Skeletal muscle cell (primary cell): ENCODE data around the gene ZNF32.
A peak's percentile ranks its signal among the peaks of the same experiment; 100 is the strongest.

Source experiments
- DNase-seq: peaks from one replicate; pipeline ENCODE4 v3.0.0-alpha.2; 2010; ENCODE audit warnings: low read depth
- H3K4me3 ChIP-seq: 2 replicates; pipeline ENCODE4 v1.5.1; 2011; ENCODE audit warnings: low read depth, mild to moderate bottlenecking, control low read depth, low read length, moderate library complexity

The ZNF32 gene, protein sequence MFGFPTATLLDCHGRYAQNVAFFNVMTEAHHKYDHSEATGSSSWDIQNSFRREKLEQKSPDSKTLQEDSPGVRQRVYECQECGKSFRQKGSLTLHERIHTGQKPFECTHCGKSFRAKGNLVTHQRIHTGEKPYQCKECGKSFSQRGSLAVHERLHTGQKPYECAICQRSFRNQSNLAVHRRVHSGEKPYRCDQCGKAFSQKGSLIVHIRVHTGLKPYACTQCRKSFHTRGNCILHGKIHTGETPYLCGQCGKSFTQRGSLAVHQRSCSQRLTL

DNA sequence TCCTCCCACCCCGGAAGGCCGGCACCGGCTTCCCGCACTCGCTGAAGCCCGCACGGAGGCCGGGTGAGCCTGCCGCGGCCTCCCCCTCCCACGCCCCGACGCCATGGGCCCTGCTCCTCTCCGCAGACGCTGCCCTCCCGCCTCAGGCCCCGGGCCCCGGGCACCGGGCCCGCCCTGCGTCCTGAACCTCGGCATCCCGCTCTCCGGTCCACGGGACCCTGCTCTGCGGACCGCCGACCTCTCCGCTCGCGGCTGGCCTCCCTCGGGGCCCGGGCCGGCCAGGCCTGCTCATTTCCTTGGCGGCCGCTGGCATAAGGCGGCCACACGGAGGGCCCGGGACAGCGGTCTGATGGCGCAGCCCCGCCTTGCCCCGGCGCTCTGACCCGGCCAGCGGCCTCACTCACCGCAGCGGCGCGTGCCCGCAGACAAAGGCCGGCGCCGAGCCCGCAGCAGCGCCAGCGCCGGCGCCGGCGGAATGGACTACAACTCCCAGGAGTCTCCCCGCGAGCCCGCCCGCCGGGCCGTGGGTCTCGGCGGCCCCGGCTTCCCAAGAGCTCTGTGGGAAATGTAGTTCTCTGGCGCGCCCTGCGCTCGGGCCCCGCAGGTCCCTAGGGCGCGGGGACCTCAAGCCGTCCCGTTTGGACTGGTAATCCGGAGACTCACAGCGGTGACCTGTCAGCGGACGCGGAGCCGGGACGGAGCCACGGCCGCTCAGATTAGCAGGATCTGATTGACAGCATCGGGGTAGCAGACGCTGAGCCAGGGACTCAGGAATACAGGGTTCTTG lies at the start of gene ZNF32:
TSS of gene ZNF32 (minus strand) at position 484 of the 787 bp plus-strand sequence. CDS start 2,748 bp downstream, outside the sequence.
- H3K4me3 ChIP-seq, result peak within 1 kb of the TSS; percentile 69
- peak; percentile 43 for DNase-seq

GRCh38 chr10:43698156-43698555 lies 49.5 kb upstream of the ZNF32 start:
- H3K4me3 ChIP-seq, result no peak overlapping the region
- no peak for DNase-seq

- H3K4me3 ChIP-seq, result no peak overlapping the region
- DNase-seq, result no peak
Observed at GRCh38 chr10:43696909-43697483, 48.3 kb upstream of the ZNF32 start.

DNA sequence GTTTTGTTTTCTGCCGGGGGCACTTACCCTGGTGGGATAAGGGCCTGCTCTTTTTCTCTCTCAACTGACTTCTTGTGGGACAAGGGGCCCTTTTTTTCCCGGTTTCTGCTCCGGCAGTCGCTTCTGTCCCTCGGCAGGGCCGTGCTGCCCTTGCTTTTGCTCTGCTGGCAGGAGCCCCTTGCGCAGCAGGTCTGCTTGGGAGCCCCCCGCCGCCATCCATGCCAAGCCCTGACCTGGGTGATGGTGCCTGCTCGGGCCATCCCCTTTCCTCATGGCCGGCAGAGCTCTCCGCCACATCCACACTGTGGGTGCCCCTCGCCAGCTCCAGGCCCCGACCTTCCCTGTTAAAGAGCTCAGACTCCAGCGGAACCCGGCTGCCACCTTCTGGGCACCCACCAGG lies 47.0 kb upstream of the ZNF32 start:
- no peak overlapping the region for H3K4me3 ChIP-seq
- DNase-seq, result no peak

- DNase-seq, result no peak
- H3K4me3 ChIP-seq, result no peak overlapping the region
Observed at GRCh38 chr10:43695321-43695720, 46.6 kb upstream of the ZNF32 start.

DNA sequence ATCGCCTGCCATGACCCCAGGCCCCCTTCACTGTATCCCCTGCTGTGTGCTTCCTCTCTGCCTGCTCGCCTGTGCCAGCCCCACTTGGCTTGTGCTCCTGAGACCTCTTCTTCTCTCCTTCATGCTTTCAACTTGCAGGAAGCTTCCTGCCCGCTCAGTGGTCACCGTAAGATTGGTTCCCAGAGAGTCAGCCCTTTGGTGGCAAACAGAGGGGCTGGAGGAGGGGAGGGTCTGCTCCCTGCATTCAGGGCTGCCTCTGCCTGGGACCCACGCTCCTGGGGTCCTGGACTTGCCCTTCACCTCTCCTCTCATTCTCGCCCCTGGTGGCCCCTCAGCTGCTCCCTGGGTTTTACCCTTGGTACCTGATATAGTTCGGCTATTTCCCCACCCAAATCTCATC lies 45.8 kb upstream of the ZNF32 start:
- no peak overlapping the region for H3K4me3 ChIP-seq
- no peak for DNase-seq

- no peak for DNase-seq
- H3K4me3 ChIP-seq, result no peak overlapping the region
Observed at GRCh38 chr10:43693602-43694001, 44.9 kb upstream of the ZNF32 start.

- DNase-seq, result peak; percentile 57
- no peak overlapping the region for H3K4me3 ChIP-seq
Observed at GRCh38 chr10:43692051-43692825, 43.6 kb upstream of the ZNF32 start.

DNA sequence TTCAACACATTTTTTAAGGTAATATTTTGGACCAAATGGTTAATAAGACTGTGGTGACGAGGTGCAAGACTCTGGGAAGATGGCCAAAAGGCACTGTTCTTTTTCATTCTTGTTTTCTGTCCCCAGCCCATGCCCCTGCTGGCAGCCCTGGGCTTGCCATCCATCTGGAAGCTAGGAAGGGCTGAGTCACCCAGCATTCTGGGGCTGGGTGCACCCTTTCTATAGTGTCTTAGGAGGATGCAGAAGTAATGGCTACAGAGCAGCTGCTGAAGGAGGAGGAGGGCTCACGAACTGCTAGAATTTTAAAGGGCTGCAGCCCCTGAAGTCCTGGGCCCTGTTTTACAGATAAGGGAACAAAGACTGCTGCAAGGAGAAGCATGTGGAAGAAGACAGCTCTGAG lies 42.8 kb upstream of the ZNF32 start:
- H3K4me3 ChIP-seq, result no peak overlapping the region
- no peak for DNase-seq

GRCh38 chr10:43689955-43690771 lies 41.5 kb upstream of the ZNF32 start:
- peak; percentile 38 for DNase-seq
- peak overlapping the region; percentile 66 for H3K4me3 ChIP-seq

- peak overlapping the region; percentile 66 for H3K4me3 ChIP-seq
- no peak for DNase-seq
Observed at GRCh38 chr10:43689618-43689954, 40.9 kb upstream of the ZNF32 start.

DNA sequence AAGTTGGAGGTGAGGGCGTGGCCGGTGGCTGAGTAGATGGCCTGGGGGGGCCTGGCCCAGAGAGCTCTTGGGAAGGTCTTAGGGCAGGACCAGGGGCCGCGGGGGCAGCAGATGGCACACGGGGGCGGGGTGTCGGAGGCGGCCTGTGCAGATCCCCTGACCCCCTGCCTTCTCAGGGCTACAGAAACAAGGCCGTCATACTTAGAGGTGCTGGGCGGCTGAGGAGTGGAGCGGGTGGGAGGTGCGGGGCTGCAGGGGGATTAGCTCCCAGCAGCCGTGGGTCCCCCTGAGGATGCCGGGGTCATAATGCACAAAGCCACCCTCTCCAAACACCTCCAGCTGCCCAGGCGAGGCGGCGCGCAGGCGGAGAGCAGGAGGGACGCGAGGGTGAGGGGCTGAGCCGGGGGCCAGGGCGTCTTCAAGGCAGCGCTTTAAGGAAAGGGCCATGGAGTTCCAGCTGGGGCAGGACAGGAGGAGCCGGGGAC lies 40.4 kb upstream of the ZNF32 start:
- peak overlapping the region; percentile 66 for H3K4me3 ChIP-seq
- no peak for DNase-seq

DNA sequence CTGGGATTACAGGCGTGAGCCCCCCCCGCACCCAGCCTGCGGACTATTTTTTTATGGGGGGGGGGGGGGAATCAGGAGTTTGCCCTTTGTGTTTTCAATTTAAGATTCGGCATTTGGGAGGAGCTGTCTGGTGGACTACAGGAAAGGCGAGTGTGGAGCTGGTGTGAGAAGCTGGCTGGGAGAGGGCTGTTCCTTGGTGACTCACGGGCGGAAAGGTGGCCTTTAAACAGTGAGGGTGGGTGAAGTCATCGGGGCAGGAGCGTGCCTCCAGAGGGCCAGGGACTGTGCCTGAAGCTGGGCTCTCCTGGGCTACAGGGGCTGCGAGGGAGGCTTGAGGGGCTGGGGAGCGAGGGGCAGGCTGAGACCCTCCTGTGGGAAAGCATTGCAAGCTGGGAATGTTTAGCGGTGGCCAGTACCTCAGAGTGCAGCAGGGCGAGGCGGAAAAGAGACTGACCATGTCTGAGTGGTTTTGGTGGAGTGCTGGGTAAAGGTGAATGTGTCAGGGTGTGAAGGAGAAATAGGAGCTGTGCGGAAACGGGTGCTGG lies 39.7 kb upstream of the ZNF32 start:
- no peak overlapping the region for H3K4me3 ChIP-seq

DNA sequence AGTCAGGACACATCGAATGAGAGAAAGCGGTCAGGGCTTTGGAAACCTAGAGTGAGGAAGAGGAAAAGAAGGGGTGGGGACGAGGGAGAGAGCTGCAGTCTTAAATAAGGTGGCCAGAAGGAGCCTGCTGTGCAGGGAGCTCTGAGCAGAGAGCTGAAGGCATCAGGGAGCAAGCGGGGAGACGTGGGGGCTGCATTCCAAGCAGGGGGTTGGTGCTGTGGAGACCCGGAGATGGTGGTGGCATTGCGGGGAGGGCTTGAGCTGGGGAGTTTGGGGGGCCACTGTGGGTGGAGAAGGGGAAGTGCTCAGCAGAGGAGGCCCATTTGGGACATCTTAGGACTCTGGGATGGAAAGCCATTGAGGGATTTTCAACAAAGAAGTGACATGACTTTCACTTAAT lies 38.7 kb upstream of the ZNF32 start:
- H3K4me3 ChIP-seq, result no peak overlapping the region
- DNase-seq, result no peak

More for the DNA sequence above, 39.7 kb upstream of the ZNF32 start:
- no peak for DNase-seq

DNA sequence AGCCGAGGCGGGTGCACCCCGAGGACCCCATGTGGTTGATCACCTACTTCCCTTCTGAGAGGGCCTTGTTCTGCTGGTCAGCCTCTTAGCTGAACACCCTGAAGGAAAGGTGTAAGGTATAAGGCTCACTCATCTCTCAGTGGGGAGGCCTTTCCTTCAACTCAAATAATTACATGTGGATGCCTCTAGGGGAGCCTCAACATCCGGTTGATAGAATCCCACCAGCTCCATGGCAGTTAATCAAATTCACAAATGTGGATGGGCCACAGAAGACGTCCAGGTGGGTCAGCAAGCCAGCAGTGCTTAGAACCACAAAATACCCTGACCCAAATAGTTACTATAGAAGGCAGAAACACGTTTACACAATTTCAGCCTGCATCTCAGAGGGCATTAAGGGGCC lies 37.7 kb upstream of the ZNF32 start:
- no peak overlapping the region for H3K4me3 ChIP-seq
- DNase-seq, result no peak

- DNase-seq, result no peak
- no peak overlapping the region for H3K4me3 ChIP-seq
Observed at GRCh38 chr10:43685744-43686143, 37.1 kb upstream of the ZNF32 start.

DNA sequence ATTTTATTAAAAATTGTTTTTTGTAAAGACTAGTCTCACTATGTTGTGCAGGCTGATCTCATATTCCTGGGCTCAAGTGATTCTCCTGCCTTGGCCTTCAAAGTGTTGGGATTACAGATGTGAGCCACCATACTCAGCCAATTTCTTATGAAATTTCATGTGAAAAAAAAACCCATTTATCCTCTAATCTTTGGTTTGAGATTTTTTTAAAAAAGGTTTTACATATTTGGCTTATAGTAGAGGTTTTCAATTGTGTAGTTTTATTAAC lies 35.5 kb upstream of the ZNF32 start:
- H3K4me3 ChIP-seq, result no peak overlapping the region
- DNase-seq, result no peak

- H3K4me3 ChIP-seq, result no peak overlapping the region
- no peak for DNase-seq
Observed at GRCh38 chr10:43683451-43684291, 35.0 kb upstream of the ZNF32 start.
